A549 (cell line): ENCODE data around the gene ADD3. TPM values are rescaled to one million over a fixed set of nuclear protein-coding genes. Genes with fewer than 3 reads are reported as not detected.

Source experiments
- ATAC-seq, 2 experiments: fragments of 200-7000 bp in 1 of 2; fragments of >200 bp in 1 of 2; cut with Nextera tagmentation in 1 of 2; cut with Tn5 transposase in 1 of 2; 3 replicates each; pipeline versions ENCODE4 v1.8.0 to v1.9.1; 2018 to 2020; ENCODE audit warnings: mild to moderate bottlenecking in 1 of 2, moderate library complexity in 1 of 2
- CTCF ChIA-PET: fragments of 300-600 bp; sonication (Branson Sonifier 250); formaldehyde crosslinking; extraction: SDS; loops from one replicate; lab custom pipeline; 2021; ENCODE audit warnings: antibody characterized with exemption, inconsistent platforms; lab: Yijun Ruan, JAX
- POLR2A ChIA-PET: fragments of 350-600 bp; formaldehyde crosslinking; extraction: SDS; loops from one replicate; lab custom pipeline; 2021; ENCODE audit warnings: antibody characterized with exemption, inconsistent platforms; lab: Yijun Ruan, JAX
- DNase-seq, 2 experiments: peaks; one replicate each; pipeline versions ENCODE4 v3.0.0 to v3.0.0-alpha.2; 2011 to 2016; ENCODE audit warnings: low read depth in 1 of 2, low spot score in 1 of 2
- FAIRE-seq: peaks from 2 replicates; lab custom pipeline; 2011; peaks lifted over from hg19 to GRCh38; lab: Jason Lieb, UNC
- H3K27ac ChIP-seq, 2 experiments: fragments of >200 bp; sonication (Bioruptor Twin); formaldehyde crosslinking; 3 replicates each; pipeline ENCODE4 v1.5.1; 2016 to 2017
- H3K4me1 ChIP-seq: fragments of >200 bp; sonication (Bioruptor Twin); formaldehyde crosslinking; 3 replicates; pipeline ENCODE4 v1.6.1; 2016
- H3K4me2 ChIP-seq: fragments of >200 bp; sonication (Bioruptor Twin); formaldehyde crosslinking; 3 replicates; pipeline ENCODE4 v1.6.1; 2016
- H3K4me3 ChIP-seq: fragments of >200 bp; sonication (Bioruptor Twin); formaldehyde crosslinking; 3 replicates; pipeline ENCODE4 v1.5.1; 2016
- H3K9me3 ChIP-seq: fragments of >200 bp; sonication (Bioruptor Twin); formaldehyde crosslinking; 3 replicates; pipeline ENCODE4 v1.6.1; 2016
- CBX8 ChIP-seq: fragments of 200-600 bp; sonication (generic); IDR thresholded peaks from 2 replicates; pipeline ENCODE4 v1.6.1; 2016
- CEBPB ChIP-seq, 2 experiments: fragments of >200 bp in 1 of 2; sonication (Bioruptor Twin) in 1 of 2; formaldehyde crosslinking in 1 of 2; IDR thresholded peaks; 2 replicates each; pipeline ENCODE4 v1.6.1; 2012 to 2016
- CHD2 ChIP-seq: fragments of 150-350 bp; IDR thresholded peaks from 2 replicates; pipeline ENCODE4 v1.6.1; 2014; ENCODE audit warnings: low read length; ENCODE audit not compliant: partially characterized antibody
- CHD4 ChIP-seq: fragments of 200-600 bp; sonication (generic); IDR thresholded peaks from 2 replicates; pipeline ENCODE4 v1.6.1; 2016; ENCODE audit warnings: antibody characterized with exemption, mild to moderate bottlenecking, borderline replicate concordance
- EHF ChIP-seq: fragments of 250-450 bp; sonication (Bioruptor Pico); IDR thresholded peaks from 2 replicates; pipeline ENCODE4 v1.5.0; 2020; ENCODE audit warnings: mild to moderate bottlenecking
- ESRRA ChIP-seq: fragments of 150-350 bp; IDR thresholded peaks from 2 replicates; pipeline ENCODE4 v1.6.1; 2014; ENCODE audit warnings: mild to moderate bottlenecking, low read length, borderline replicate concordance
- FOSL2 ChIP-seq, 2 experiments: fragments of 450-650 bp in 1 of 2; fragments of >200 bp in 1 of 2; sonication (Bioruptor Twin) in 1 of 2; formaldehyde crosslinking; IDR thresholded peaks; 2 replicates each; pipeline versions ENCODE4 v1.5.0 to v1.6.1; 2016 to 2020; ENCODE audit warnings: mild to moderate bottlenecking in 1 of 2, moderate library complexity in 1 of 2
- HOXB13 ChIP-seq: fragments of 250-450 bp; sonication (Bioruptor Pico); IDR thresholded peaks from 2 replicates; pipeline ENCODE4 v1.5.0; 2020; ENCODE audit warnings: low read depth, mild to moderate bottlenecking, moderate library complexity
- HOXB5 ChIP-seq: fragments of 250-450 bp; sonication (Bioruptor Pico); IDR thresholded peaks from 2 replicates; pipeline ENCODE4 v1.5.0; 2020; ENCODE audit warnings: mild to moderate bottlenecking, moderate library complexity
- JUN ChIP-seq, 2 experiments: fragments of >200 bp; sonication (Bioruptor Twin); formaldehyde crosslinking; IDR thresholded peaks; 2 replicates in 1 of 2; 3 replicates in 1 of 2; pipeline ENCODE4 v1.6.1; 2016 to 2017
- KDM1A ChIP-seq: fragments of 200-600 bp; sonication (generic); IDR thresholded peaks from 2 replicates; pipeline ENCODE4 v1.6.1; 2016; ENCODE audit warnings: low read depth, mild to moderate bottlenecking
- MYC ChIP-seq: IDR thresholded peaks from 2 replicates; pipeline ENCODE4 v1.6.1; 2012; ENCODE audit warnings: mild to moderate bottlenecking, inconsistent platforms, low read length, improper control_type of control experiment, borderline replicate concordance
- NFE2L2 ChIP-seq: fragments of 150-350 bp; conservative IDR thresholded peaks from 2 replicates; pipeline ENCODE4 v1.6.1; 2014; ENCODE audit warnings: low read length
- RAD21 ChIP-seq, 2 experiments: fragments of >200 bp in 1 of 2; sonication (Bioruptor Twin) in 1 of 2; formaldehyde crosslinking in 1 of 2; IDR thresholded peaks in 1 of 2; conservative IDR thresholded peaks in 1 of 2; 2 replicates in 1 of 2; 3 replicates in 1 of 2; pipeline ENCODE4 v1.6.1; 2012 to 2018; ENCODE audit warnings: inconsistent platforms in 1 of 2
- RARB ChIP-seq: fragments of 250-450 bp; sonication (Bioruptor Pico); IDR thresholded peaks from 2 replicates; pipeline ENCODE4 v1.8.0; 2021; ENCODE audit warnings: mild to moderate bottlenecking, moderate library complexity
- RFX5 ChIP-seq: fragments of 450-650 bp; IDR thresholded peaks from 2 replicates; pipeline ENCODE4 v1.7.1; 2014; ENCODE audit warnings: antibody characterized with exemption, mild to moderate bottlenecking, moderate library complexity
- SREBF2 ChIP-seq: fragments of 450-650 bp; IDR thresholded peaks from 2 replicates; pipeline ENCODE4 v1.6.1; 2014; ENCODE audit warnings: mild to moderate bottlenecking, moderate library complexity
- TFCP2L1 ChIP-seq: fragments of 250-450 bp; sonication (Bioruptor Pico); IDR thresholded peaks from 2 replicates; pipeline ENCODE4 v1.5.0; 2021; ENCODE audit warnings: mild to moderate bottlenecking
- TP53 ChIP-seq: fragments of 250-450 bp; sonication (Bioruptor Pico); IDR thresholded peaks from 2 replicates; pipeline ENCODE4 v1.5.0; 2021; ENCODE audit warnings: mild to moderate bottlenecking, moderate library complexity
- ZC3H11A ChIP-seq: fragments of 450-650 bp; IDR thresholded peaks from 2 replicates; pipeline ENCODE4 v1.6.1; 2014; ENCODE audit warnings: antibody characterized with exemption, mild to moderate bottlenecking
- ZFP36 ChIP-seq: fragments of 450-650 bp; IDR thresholded peaks from 2 replicates; pipeline ENCODE4 v1.6.1; 2014; ENCODE audit warnings: borderline replicate concordance; ENCODE audit not compliant: partially characterized antibody
- ZNF302 ChIP-seq: fragments of 250-450 bp; sonication (Bioruptor Pico); IDR thresholded peaks from 2 replicates; pipeline ENCODE4 v1.9.0; 2021; ENCODE audit warnings: inconsistent platforms, mild to moderate bottlenecking, moderate library complexity
- WGBS: methylation state at CpG from one replicate; pipeline ENCODE4 v1.1.6; 2017; ENCODE audit errors: missing lambda C conversion rate; 5-methylcytosine and 5-hydroxymethylcytosine counted together
- polyA plus RNA-seq, 4 experiments: library from polyadenylated mRNA; depleted of rRNA in 3 of 4; stranded (reverse); fragments of >200 nt; fragmentation: RNase III in 1 of 4; extraction: RNeasy Plus Mini Kit Qiagen cat#74134 plus additional on column Dnase treatment in 1 of 4; gene quantifications; 2 replicates in 3 of 4; 3 replicates in 1 of 4; pipeline ENCODE4 v1.2.3, GENCODE V29; 2011 to 2017
- TF ChIP-seq, protein P1 (sequence below): fragments of 150-350 bp; IDR thresholded peaks from 2 replicates; pipeline ENCODE4 v1.6.1; 2014; ENCODE audit warnings: low read depth, mild to moderate bottlenecking, low read length
- TF ChIP-seq, protein P2 (sequence below): fragments of 450-650 bp; IDR thresholded peaks from 2 replicates; pipeline ENCODE4 v1.6.1; 2014; ENCODE audit warnings: antibody characterized with exemption
- TF ChIP-seq, protein P3 (sequence below): fragments of 250-450 bp; sonication (Bioruptor Pico); IDR thresholded peaks from 2 replicates; pipeline ENCODE4 v1.5.0; 2020; ENCODE audit warnings: low read depth, mild to moderate bottlenecking, moderate library complexity
- TF ChIP-seq, protein P4 (sequence below): IDR thresholded peaks from 2 replicates; pipeline ENCODE4 v1.6.1; 2012
- TF ChIP-seq, protein P5 (sequence below): fragments of >200 bp; sonication (Bioruptor Twin); formaldehyde crosslinking; IDR thresholded peaks from 3 replicates; pipeline ENCODE4 v1.5.1; 2016

ADD3 gene
- polyA plus RNA-seq, 2 of the 4 experiments (the other 2 are of a cell fraction) = 9.8 to 48.2 TPM

GRCh38 chr10:110094786-110095185, 87.0 kb downstream of the ADD3 start (continued):
- TF ChIP-seq MYC (no peak), TP53 (no peak), RARB (CRISPR knock-in tag) (no peak)
- TF ChIP-seq, protein P1, sequence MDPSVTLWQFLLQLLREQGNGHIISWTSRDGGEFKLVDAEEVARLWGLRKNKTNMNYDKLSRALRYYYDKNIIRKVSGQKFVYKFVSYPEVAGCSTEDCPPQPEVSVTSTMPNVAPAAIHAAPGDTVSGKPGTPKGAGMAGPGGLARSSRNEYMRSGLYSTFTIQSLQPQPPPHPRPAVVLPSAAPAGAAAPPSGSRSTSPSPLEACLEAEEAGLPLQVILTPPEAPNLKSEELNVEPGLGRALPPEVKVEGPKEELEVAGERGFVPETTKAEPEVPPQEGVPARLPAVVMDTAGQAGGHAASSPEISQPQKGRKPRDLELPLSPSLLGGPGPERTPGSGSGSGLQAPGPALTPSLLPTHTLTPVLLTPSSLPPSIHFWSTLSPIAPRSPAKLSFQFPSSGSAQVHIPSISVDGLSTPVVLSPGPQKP = no peak

DNA sequence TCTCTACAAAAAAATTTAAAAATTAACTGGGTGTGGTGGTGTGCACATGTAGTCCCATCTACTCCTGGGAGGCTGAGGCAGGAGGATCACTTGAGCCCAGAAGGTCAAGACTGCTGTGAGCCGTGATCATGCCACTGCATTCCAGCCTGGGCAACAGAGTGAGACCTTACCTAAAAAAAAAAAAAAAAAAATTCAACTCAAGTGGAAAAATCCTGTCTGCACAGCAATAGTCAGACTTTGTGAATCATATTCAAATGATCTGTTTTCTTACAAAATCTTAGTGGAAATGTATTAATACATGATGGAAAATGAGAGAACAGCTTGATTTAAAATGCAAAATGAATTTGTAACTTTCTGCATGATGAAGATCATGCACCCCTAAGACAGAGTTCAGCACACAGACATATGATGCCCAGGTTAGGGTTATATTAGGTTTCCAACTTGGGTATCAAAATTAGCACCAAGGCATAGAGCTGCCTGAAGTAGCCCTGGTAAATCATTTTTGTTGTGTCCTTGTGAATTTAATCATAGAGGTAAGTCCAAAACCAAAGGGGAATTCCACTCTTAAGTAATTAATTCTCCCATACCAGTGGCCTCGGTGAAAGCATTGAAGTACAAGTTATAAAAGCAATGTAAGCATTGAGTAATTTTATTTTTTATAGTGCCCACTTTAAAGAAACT, 93.8 kb downstream of the ADD3 start:
- CTCF ChIA-PET = no interaction called here

DNA sequence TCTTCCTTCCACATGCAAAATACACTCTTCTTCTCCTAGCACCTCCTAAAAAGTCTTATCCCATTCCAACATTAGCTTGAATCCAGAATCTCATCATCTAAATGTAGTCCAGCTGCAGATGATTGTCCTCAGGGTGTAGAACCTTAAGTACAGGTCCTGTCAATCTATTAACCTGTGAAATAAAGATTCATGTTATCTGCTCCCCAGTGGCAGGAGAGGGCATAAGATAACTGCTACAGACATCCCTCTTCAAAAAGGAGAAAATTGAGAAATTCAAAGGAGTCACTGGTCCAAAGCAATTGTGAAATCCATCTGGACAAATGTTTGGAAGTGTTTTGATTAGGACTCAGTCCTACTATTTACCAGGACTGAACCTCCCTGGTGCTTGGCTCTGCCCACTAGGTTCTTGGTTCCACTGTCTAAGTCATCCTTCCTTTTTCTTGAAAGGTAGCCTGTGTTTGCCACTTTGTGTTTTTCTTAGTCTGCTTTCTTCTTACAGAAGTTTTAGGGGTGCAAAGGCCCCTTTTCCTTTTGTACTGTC, 96.2 kb downstream of the ADD3 start:
- no peak overlapping the region for H3K4me2 ChIP-seq
- POLR2A ChIA-PET = no interaction called here
- FAIRE-seq (no peak), DNase-seq (no peak)
- no peak overlapping the region for H3K4me3 ChIP-seq
- no peak overlapping the region for H3K27ac ChIP-seq
- TF ChIP-seq TFCP2L1 (CRISPR knock-in tag) (no peak), MYC (no peak), CHD2 (no peak), HOXB5 (CRISPR knock-in tag) (no peak), HOXB13 (CRISPR knock-in tag) (no peak), CHD4 (no peak), FOSL2 (IDR thresholded peaks at IDR 0.05) (no peak), FOSL2 (CRISPR knock-in tag; IDR thresholded peaks at IDR 0.05) (no peak), KDM1A (no peak), RFX5 (no peak), RAD21 (conservative IDR thresholded peaks at IDR 0.05 in 1 of 2, IDR thresholded peaks at IDR 0.05 in 1 of 2) (no peak), EHF (no peak)
- TF ChIP-seq, protein P2, sequence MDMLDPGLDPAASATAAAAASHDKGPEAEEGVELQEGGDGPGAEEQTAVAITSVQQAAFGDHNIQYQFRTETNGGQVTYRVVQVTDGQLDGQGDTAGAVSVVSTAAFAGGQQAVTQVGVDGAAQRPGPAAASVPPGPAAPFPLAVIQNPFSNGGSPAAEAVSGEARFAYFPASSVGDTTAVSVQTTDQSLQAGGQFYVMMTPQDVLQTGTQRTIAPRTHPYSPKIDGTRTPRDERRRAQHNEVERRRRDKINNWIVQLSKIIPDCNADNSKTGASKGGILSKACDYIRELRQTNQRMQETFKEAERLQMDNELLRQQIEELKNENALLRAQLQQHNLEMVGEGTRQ = no peak
- TF ChIP-seq, protein P3, sequence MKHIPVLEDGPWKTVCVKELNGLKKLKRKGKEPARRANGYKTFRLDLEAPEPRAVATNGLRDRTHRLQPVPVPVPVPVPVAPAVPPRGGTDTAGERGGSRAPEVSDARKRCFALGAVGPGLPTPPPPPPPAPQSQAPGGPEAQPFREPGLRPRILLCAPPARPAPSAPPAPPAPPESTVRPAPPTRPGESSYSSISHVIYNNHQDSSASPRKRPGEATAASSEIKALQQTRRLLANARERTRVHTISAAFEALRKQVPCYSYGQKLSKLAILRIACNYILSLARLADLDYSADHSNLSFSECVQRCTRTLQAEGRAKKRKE = no peak
- TF ChIP-seq, all 56 proteins: peak for 0
- H3K4me1 ChIP-seq = no peaks in the 10 kb centered on the region
- H3K9me3 ChIP-seq = no peaks in the 10 kb centered on the region
- CTCF ChIA-PET = interaction anchor here (1.2 kb wide), 1 partner anchor 23 kb away, joined by 3 read pairs; no protein-coding TSS in a partner anchor
- peak in 1 of 2 experiments; percentile 50; a peak in 1 of 6 replicates for ATAC-seq

More for the DNA sequence above, 93.8 kb downstream of the ADD3 start:
- FAIRE-seq (no peak), ATAC-seq (no peak), DNase-seq (no peak)
- H3K9me3 ChIP-seq = no peaks in the 10 kb centered on the region
- no peaks in the 10 kb centered on the region for H3K4me1 ChIP-seq
- POLR2A ChIA-PET = no interaction called here
- 69% methylated on average over 2 of the region's 2 CpGs for WGBS
- no peak overlapping the region for H3K27ac ChIP-seq
- TF ChIP-seq HOXB5 (CRISPR knock-in tag) = no peak
- TF ChIP-seq CBX8 = no peak
- TF ChIP-seq CHD2 = no peak
- TF ChIP-seq ZNF302 (CRISPR knock-in tag) = no peak
- no peak for TF ChIP-seq CEBPB (IDR thresholded peaks at IDR 0.05)
- TF ChIP-seq JUN (IDR thresholded peaks at IDR 0.05) = no peak
- no peak for TF ChIP-seq SREBF2
- no peak for TF ChIP-seq ESRRA
- no peak for TF ChIP-seq ZFP36
- no peak for TF ChIP-seq NFE2L2
- TF ChIP-seq MYC = no peak
- TF ChIP-seq, protein P4, sequence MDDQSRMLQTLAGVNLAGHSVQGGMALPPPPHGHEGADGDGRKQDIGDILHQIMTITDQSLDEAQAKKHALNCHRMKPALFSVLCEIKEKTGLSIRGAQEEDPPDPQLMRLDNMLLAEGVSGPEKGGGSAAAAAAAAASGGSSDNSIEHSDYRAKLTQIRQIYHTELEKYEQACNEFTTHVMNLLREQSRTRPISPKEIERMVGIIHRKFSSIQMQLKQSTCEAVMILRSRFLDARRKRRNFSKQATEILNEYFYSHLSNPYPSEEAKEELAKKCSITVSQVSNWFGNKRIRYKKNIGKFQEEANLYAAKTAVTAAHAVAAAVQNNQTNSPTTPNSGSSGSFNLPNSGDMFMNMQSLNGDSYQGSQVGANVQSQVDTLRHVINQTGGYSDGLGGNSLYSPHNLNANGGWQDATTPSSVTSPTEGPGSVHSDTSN = no peak
- no peak for TF ChIP-seq ZC3H11A
- TF ChIP-seq RAD21 (conservative IDR thresholded peaks at IDR 0.05 in 1 of 2, IDR thresholded peaks at IDR 0.05 in 1 of 2) = no peak
- TF ChIP-seq, protein P1 = no peak
- TF ChIP-seq TFCP2L1 (CRISPR knock-in tag) = no peak
- TF ChIP-seq, protein P5, sequence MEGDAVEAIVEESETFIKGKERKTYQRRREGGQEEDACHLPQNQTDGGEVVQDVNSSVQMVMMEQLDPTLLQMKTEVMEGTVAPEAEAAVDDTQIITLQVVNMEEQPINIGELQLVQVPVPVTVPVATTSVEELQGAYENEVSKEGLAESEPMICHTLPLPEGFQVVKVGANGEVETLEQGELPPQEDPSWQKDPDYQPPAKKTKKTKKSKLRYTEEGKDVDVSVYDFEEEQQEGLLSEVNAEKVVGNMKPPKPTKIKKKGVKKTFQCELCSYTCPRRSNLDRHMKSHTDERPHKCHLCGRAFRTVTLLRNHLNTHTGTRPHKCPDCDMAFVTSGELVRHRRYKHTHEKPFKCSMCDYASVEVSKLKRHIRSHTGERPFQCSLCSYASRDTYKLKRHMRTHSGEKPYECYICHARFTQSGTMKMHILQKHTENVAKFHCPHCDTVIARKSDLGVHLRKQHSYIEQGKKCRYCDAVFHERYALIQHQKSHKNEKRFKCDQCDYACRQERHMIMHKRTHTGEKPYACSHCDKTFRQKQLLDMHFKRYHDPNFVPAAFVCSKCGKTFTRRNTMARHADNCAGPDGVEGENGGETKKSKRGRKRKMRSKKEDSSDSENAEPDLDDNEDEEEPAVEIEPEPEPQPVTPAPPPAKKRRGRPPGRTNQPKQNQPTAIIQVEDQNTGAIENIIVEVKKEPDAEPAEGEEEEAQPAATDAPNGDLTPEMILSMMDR = no peak
- H3K4me2 ChIP-seq = no peak overlapping the region
- no peak overlapping the region for H3K4me3 ChIP-seq
